Measurements from ENCODE around the gene SAMD3. TPM values are rescaled to one million over a fixed set of nuclear protein-coding genes. Genes with fewer than 3 reads are reported as not detected.
"Not testable (repeated sequence)": the region's sequence is repeated elsewhere in the genome, so short reads cannot be mapped to it uniquely, and the experiment has no call there.

SAMD3 gene
- total RNA-seq, 1 experiment from 2014 or later, result not detected

- DNase-seq (ENCODE audit: low read depth, low spot score), result no peak
- in situ Hi-C loops (cut with HindIII; ENCODE audit: low pct_unique_long_range_greater_than_20kb, low sequenced_read_pairs), result no loop called here
Observed at GRCh38 chr6:130188207-130188899, 34.4 kb downstream of the SAMD3 start.

DNA sequence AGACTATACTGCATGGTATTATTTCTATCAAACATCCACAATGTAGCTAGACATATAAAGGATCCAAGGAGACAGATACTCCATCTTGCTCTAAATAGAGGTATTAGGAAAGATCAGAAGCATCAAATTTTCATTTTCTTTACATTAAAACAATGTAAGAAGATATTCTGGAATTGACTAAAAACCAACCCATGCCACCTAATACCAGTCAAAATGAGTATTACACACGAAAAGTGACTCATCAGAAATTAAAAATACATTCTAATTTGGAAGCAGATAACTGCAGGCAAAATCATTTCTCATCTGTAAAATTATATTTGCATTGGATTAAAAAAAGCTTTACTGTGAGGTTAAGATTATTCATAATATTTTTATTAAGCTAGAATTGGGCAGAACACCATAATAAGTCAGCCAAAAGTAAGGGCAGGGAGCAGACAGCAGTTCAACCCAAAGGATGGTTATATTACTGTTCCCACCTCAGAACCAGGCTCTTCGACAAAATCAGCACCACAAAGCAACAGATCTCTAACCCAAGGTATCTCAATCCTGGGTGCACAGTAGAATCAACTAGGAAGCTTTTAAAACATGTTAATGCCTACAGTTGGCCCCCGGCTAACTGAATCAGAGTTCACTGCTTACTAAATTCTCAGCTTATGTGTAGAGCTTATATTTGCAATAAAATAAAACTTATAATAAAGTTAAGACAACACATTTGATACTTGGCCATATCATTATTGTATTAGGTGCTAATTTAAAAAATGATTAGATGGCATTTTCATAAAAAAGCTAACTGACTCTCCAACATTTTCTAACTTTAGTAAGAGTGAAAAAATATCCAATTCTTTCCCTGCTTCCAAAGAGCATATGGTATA, 35.2 kb downstream of the SAMD3 start:
- in situ Hi-C loops (cut with HindIII; ENCODE audit: low pct_unique_long_range_greater_than_20kb, low sequenced_read_pairs), result no loop called here
- DNase-seq (ENCODE audit: low read depth, low spot score), result no peak

GRCh38 chr6:130185658-130186057, 37.1 kb downstream of the SAMD3 start:
- DNase-seq (ENCODE audit: low read depth, low spot score), result no peak
- in situ Hi-C loops (cut with HindIII; ENCODE audit: low pct_unique_long_range_greater_than_20kb, low sequenced_read_pairs), result no loop called here

- in situ Hi-C loops (cut with HindIII; ENCODE audit: low pct_unique_long_range_greater_than_20kb, low sequenced_read_pairs), result no loop called here
- no peak for DNase-seq (ENCODE audit: low read depth, low spot score)
Observed at GRCh38 chr6:130183271-130184222, 39.2 kb downstream of the SAMD3 start.

- no peak for DNase-seq (ENCODE audit: low read depth, low spot score)
- in situ Hi-C loops (cut with HindIII; ENCODE audit: low pct_unique_long_range_greater_than_20kb, low sequenced_read_pairs), result no loop called here
Observed at GRCh38 chr6:130182466-130182865, 40.3 kb downstream of the SAMD3 start.

GRCh38 chr6:130178692-130179091, 44.1 kb downstream of the SAMD3 start:
- in situ Hi-C loops (cut with HindIII; ENCODE audit: low pct_unique_long_range_greater_than_20kb, low sequenced_read_pairs), result no loop called here
- no peak for DNase-seq (ENCODE audit: low read depth, low spot score)

DNA sequence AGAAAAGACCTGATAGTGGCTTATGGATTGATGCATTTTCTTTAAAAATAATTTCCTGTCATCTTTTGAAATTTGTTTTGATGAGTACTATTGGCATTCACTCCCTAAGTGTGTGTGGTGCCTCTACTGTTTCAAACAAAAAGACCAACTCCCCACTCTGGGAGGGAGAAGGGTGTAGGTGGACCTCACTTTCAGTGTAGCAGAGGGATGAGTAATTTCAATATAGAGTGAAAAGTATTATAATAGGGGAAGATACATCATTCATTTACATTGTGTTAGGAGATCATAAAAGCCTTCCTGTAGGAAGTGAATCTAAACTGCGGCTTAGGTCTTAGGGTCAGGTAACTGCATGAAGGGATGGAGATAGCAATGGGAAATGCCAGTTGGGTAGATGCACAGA, 46.4 kb downstream of the SAMD3 start:
- no peak for DNase-seq (ENCODE audit: low read depth, low spot score)
- in situ Hi-C loops (cut with HindIII; ENCODE audit: low pct_unique_long_range_greater_than_20kb, low sequenced_read_pairs), result no loop called here

DNA sequence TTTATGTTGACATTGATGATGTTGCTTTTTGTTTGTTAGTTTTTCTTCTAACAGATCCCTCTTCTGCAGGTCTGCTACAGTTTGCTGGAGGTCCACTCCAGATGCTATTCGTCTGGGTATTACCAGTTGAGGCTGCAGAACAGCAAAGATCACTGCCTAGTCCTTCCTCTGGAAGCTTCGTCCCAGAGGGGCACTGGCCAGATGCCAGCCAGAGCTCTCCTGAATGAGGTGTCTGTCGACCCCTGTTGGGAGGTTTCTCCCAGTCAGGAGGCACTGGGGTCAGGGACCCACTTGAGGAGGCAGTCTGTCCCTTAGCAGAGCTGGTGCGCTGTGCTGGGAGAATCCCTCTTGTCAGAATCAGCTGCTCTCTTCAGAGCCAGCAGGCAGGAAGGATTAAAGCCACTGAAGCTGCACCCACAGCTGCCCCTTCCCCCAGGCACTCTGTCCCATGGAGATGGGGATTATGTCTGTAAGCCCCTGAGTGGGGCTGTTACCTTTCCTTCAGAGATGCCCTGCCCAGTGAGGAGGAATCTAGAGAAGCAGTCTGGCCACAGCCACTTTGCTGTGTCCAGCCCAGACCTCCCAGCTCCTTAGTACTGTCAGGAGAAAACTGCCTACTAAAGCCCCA, 49.3 kb downstream of the SAMD3 start:
- in situ Hi-C loops (cut with HindIII; ENCODE audit: low pct_unique_long_range_greater_than_20kb, low sequenced_read_pairs); DNase-seq (ENCODE audit: low read depth, low spot score): not testable (repeated sequence)

- DNase-seq (ENCODE audit: low read depth, low spot score); in situ Hi-C loops (cut with HindIII; ENCODE audit: low pct_unique_long_range_greater_than_20kb, low sequenced_read_pairs): not testable (repeated sequence)
Observed at GRCh38 chr6:130170160-130170559, 52.6 kb downstream of the SAMD3 start.

GRCh38 chr6:130167655-130168054, 55.1 kb downstream of the SAMD3 start:
- DNase-seq (ENCODE audit: low read depth, low spot score), result no peak
- in situ Hi-C loops (cut with HindIII; ENCODE audit: low pct_unique_long_range_greater_than_20kb, low sequenced_read_pairs), result no loop called here

DNA sequence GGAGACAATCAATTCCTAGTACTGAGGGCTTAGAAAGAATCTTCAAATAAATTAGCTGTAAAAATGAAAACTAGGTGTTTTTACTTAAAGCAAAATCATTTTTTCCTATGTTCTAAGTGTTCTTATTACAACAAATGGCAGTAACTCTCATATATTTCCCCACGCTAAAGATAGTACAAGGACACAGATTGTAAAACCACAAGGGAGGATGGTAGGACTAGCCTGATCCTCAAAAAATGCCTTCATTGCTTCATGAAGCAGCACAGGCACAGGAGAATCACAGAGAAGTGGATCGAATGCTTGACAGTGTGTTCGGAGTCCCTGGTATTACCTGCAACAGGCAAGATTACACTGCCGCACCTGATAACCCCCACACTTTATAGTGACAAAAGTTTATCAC, 58.5 kb downstream of the SAMD3 start:
- in situ Hi-C loops (cut with HindIII; ENCODE audit: low pct_unique_long_range_greater_than_20kb, low sequenced_read_pairs), result no loop called here
- DNase-seq (ENCODE audit: low read depth, low spot score), result no peak

DNA sequence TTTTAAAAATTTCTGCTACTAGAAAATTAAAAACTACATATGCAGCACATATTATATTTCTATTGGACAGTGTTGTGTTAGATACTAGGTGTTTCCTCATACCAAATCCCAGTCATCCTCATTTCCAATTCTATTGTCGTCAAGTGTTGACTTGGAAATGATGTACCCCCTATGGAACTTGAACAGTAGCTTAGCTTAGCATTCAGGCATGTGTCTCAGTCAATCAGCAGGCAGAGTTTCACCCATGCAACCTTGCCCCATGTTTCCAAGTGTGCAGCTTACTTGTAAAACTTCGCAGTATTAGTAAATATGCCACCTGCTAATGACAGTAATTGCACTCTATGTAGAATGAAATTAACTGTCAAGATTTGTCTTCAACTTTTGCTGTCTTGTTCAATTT, 59.5 kb downstream of the SAMD3 start:
- DNase-seq (ENCODE audit: low read depth, low spot score), result no peak
- in situ Hi-C loops (cut with HindIII; ENCODE audit: low pct_unique_long_range_greater_than_20kb, low sequenced_read_pairs), result no loop called here

DNA sequence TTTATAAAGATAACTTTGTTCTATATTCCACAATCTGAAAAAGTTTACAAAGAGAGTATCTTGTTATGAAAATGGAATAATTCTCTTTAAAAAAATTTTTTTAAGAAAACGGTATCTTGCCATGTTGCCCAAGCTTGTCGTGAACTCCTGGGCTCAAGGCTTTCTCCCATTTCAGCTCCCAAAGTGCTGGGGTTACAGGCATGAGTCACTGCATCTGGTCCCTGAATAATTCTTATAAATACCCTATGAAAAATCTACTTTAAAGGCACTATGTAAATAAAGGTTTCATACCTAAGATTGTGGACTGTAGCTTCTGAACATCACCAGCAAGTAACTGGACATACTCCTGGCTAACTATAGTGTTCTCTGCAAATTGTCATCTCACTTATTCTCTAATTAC, 60.3 kb downstream of the SAMD3 start:
- no peak for DNase-seq (ENCODE audit: low read depth, low spot score)
- in situ Hi-C loops (cut with HindIII; ENCODE audit: low pct_unique_long_range_greater_than_20kb, low sequenced_read_pairs), result no loop called here

DNA sequence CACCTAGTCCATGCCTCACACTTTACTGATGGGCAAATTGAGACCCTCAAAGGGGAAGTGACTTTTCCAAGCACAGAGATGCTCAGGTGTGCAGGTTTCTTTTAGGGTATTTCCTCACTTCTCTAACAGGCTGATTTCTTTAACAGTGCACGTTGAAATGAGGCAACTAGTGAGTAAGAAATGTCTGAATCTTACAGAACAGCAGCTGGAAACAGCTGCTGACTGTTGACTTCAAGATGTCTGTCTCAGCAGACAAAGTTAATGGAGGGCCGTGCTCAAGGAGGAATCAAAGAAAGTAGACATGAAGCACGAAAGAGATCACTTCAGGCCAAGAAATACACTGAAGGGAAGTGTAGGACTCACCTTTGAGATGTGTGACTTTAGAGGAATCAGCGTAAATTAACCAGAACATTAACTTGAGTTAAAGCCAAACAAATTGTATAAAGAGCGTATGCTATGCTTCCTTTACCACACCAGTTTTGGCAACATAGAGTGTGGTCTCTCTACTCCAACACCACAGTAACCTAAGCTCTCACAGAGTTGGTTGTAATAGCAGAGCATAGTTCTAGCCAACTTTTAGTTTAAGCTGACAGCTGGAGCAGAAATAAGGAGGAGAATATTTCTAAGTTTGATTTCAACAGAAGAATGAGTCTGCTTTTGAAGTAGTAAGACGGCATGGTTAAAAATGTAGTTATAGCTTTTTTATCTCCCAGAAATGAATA, 60.9 kb downstream of the SAMD3 start:
- in situ Hi-C loops (cut with HindIII; ENCODE audit: low pct_unique_long_range_greater_than_20kb, low sequenced_read_pairs), result no loop called here
- DNase-seq (ENCODE audit: low read depth, low spot score), result no peak

GRCh38 chr6:130159956-130160355, 62.8 kb downstream of the SAMD3 start:
- DNase-seq (ENCODE audit: low read depth, low spot score), result no peak
- in situ Hi-C loops (cut with HindIII; ENCODE audit: low pct_unique_long_range_greater_than_20kb, low sequenced_read_pairs), result no loop called here

DNA sequence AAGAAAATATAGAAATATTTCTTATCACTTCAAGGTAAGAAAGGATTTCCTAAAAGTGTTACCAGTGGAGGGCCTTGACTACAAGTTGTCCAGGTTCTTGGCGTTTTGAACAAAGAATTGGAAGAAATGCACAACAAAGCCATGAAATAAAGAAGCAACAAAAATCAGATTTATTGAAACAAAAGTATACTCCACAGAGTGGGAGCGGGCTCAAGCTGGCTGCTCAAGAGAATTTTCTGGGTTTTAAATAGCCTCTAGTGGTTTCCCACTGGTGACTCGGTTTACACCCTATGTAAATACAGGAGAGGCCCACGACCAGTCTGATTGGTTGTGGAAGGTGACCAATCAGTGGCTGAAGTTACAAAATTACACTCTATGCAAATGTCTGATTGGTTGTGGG, 64.2 kb downstream of the SAMD3 start:
- in situ Hi-C loops (cut with HindIII; ENCODE audit: low pct_unique_long_range_greater_than_20kb, low sequenced_read_pairs), result no loop called here
- DNase-seq (ENCODE audit: low read depth, low spot score), result no peak

- in situ Hi-C loops (cut with HindIII; ENCODE audit: low pct_unique_long_range_greater_than_20kb, low sequenced_read_pairs), result no loop called here
Observed at GRCh38 chr6:130158056-130158455, 64.7 kb downstream of the SAMD3 start.

More at GRCh38 chr6:130158056-130158455, 64.7 kb downstream of the SAMD3 start:
- DNase-seq (ENCODE audit: low read depth, low spot score), result no peak
